Esophagus muscularis mucosa (tissue), 3 donors: ENCODE measurements around the gene PTBP1.

ENCODE experiments used
- POLR2A ChIP-seq: fragments of 450-650 bp; IDR thresholded peaks from one replicate; pipeline ENCODE4 v1.6.1; 2017; ENCODE audit warnings: antibody characterized with exemption, moderate library complexity, mild to moderate bottlenecking, low read depth
- POLR2AphosphoS5 ChIP-seq, 2 donors: sonication (generic); formaldehyde crosslinking; IDR thresholded peaks; one replicate each; pipeline ENCODE4 v1.6.1; 2017; ENCODE audit warnings: antibody characterized with exemption in 2 of 2
- TF ChIP-seq, protein P1 (sequence below), 3 experiments: fragments of 200-600 bp in 2 of 3; fragments of 450-650 bp in 1 of 3; sonication (generic) in 2 of 3; IDR thresholded peaks; one replicate each; pipeline ENCODE4 v1.5.1; 2017 to 2019; ENCODE audit warnings: antibody characterized with exemption in 3 of 3, mild to moderate bottlenecking in 2 of 3, moderate library complexity in 1 of 3

- TF ChIP-seq POLR2A (no peak), POLR2AphosphoS5 (IDR thresholded peaks at IDR 0.05) (no peak)
- TF ChIP-seq, protein P1, sequence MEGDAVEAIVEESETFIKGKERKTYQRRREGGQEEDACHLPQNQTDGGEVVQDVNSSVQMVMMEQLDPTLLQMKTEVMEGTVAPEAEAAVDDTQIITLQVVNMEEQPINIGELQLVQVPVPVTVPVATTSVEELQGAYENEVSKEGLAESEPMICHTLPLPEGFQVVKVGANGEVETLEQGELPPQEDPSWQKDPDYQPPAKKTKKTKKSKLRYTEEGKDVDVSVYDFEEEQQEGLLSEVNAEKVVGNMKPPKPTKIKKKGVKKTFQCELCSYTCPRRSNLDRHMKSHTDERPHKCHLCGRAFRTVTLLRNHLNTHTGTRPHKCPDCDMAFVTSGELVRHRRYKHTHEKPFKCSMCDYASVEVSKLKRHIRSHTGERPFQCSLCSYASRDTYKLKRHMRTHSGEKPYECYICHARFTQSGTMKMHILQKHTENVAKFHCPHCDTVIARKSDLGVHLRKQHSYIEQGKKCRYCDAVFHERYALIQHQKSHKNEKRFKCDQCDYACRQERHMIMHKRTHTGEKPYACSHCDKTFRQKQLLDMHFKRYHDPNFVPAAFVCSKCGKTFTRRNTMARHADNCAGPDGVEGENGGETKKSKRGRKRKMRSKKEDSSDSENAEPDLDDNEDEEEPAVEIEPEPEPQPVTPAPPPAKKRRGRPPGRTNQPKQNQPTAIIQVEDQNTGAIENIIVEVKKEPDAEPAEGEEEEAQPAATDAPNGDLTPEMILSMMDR (IDR thresholded peaks at IDR 0.05): no peak
Observed at GRCh38 chr19:831407-832369, 34.4 kb downstream of the PTBP1 start.
